GF-D8 (cell line): ENCODE results near the gene MED13.

Source experiments
- DNase-seq: peaks from one replicate; lab custom pipeline; 2025; lab: John Stamatoyannopoulos, UW

The MED13 gene, protein sequence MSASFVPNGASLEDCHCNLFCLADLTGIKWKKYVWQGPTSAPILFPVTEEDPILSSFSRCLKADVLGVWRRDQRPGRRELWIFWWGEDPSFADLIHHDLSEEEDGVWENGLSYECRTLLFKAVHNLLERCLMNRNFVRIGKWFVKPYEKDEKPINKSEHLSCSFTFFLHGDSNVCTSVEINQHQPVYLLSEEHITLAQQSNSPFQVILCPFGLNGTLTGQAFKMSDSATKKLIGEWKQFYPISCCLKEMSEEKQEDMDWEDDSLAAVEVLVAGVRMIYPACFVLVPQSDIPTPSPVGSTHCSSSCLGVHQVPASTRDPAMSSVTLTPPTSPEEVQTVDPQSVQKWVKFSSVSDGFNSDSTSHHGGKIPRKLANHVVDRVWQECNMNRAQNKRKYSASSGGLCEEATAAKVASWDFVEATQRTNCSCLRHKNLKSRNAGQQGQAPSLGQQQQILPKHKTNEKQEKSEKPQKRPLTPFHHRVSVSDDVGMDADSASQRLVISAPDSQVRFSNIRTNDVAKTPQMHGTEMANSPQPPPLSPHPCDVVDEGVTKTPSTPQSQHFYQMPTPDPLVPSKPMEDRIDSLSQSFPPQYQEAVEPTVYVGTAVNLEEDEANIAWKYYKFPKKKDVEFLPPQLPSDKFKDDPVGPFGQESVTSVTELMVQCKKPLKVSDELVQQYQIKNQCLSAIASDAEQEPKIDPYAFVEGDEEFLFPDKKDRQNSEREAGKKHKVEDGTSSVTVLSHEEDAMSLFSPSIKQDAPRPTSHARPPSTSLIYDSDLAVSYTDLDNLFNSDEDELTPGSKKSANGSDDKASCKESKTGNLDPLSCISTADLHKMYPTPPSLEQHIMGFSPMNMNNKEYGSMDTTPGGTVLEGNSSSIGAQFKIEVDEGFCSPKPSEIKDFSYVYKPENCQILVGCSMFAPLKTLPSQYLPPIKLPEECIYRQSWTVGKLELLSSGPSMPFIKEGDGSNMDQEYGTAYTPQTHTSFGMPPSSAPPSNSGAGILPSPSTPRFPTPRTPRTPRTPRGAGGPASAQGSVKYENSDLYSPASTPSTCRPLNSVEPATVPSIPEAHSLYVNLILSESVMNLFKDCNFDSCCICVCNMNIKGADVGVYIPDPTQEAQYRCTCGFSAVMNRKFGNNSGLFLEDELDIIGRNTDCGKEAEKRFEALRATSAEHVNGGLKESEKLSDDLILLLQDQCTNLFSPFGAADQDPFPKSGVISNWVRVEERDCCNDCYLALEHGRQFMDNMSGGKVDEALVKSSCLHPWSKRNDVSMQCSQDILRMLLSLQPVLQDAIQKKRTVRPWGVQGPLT (N-terminal part only)

DNA sequence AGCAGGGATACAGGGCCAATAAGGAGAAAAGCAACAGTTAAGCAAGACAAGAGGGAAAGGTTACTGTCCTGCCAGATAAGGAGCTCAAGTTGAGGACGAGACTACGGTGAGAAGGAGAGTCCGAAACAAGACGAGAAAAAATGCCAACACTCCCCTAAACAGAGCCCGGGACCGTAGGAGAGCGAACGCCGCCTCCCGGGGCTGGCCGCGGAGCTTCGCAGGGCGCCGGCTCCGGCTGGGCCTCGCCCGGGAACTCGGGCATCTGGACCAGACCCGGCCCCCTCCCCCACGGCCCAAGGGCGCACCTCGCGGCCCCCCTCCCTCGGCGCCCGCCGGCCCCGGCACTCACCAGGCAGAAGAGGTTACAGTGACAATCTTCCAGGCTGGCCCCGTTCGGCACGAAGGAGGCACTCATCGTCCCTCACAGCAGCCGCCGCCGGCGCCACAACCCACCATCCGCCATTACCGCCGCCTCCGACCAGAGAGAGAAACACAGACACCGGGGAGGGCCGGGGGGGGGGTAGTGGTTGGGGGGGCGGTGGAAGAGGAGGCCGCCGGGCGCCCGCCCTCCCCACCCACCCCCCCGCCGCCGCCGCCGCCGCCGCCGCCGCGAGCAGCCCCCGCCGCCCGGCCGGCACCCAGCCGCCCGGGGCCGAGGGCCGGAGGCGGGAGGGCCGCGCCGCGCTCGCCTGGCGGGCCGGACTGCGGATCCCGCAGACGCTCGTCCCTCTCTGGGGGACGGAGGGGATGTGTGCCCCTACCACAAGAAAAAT lies at the start of gene MED13:
MED13 (minus strand) TSS at position 488 of the 773 bp plus-strand sequence; CDS start at position 415, 73 bp downstream.
- no peak for DNase-seq

- no peak for DNase-seq
Observed at GRCh38 chr17:62112229-62112628, 47.2 kb upstream of the MED13 start.

DNA sequence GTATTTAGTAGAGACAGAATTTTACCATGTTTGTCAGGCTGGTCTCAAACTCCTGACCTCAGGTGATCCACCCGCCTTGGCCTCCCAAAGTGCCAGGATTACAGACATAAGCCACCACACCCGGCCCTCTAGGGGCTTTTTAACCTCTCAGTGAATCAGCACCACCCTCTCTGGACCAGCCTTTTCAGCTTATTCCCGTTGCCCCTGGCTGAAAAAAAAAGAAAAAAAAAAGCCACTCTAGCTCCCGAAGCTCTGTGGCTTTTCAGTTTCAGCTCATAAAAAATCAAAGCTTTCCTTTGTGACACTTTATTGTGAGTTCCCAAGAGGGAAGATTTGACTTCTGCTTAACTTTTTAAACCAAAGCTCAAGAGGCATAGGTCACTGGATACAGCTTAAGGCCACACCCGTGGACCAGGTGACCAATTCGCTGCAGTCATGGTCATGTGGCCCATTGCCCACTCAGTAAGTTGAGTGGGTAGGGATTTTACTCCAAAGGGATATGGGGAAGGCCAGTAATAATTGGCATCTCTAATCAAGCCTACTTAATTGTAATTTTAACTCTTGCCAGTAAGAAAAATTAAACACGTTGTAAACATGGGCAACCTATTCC lies 46.6 kb upstream of the MED13 start:
- no peak for DNase-seq

DNA sequence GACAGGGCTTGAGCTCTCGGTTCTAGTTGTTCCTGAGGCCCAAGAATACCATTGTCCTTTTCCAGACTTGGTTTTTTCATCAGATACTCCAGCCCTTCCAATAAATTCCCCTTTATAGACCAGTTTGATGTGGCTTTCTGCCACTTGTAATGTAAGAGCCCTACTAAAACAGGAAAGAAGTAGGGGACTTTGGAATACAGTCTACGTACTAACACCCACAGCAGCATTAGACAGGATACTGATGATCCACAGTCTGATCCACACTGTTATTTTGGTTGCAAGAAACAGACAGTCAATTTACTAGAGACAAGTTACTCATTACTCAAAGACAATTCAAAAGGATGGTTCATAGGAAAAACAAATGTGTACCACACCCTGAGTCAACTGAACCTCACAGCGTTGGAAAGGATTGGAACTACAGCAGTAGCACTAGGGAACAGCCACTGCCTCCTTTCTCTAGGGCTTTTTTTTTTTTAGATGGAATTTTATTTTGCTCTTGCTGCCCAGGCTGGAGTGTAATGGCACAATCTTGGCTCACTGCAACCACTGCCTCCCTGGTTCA lies 45.9 kb upstream of the MED13 start:
- no peak for DNase-seq

- no peak for DNase-seq
Observed at GRCh38 chr17:62109924-62110323, 44.8 kb upstream of the MED13 start.

GRCh38 chr17:62109378-62109902 lies 44.4 kb upstream of the MED13 start:
- peak; percentile 32 for DNase-seq

DNA sequence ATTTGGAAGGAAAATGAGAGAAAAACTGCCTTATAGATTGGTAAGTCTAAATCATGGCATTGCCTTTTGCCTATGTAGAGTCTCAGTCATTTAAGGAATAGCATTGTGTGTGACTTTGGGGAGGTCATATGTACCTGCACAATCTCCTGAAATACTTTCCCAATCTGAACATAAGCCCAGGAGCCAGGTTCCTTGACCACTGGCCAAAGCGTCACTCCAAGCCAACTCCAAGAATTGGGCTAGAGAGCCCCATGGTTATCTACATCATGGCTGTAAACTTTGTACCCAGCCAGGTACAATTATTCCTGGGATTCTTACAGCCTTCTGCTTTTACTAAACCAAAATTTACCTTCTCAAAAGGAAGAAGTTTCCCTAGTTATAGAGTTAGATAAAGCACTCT lies 40.8 kb upstream of the MED13 start:
- DNase-seq: no peak

GRCh38 chr17:62105357-62105756 lies 40.3 kb upstream of the MED13 start:
- DNase-seq: no peak

GRCh38 chr17:62101515-62101914 lies 36.4 kb upstream of the MED13 start:
- DNase-seq: no peak

GRCh38 chr17:62101090-62101489 lies 36.0 kb upstream of the MED13 start:
- no peak for DNase-seq

DNA sequence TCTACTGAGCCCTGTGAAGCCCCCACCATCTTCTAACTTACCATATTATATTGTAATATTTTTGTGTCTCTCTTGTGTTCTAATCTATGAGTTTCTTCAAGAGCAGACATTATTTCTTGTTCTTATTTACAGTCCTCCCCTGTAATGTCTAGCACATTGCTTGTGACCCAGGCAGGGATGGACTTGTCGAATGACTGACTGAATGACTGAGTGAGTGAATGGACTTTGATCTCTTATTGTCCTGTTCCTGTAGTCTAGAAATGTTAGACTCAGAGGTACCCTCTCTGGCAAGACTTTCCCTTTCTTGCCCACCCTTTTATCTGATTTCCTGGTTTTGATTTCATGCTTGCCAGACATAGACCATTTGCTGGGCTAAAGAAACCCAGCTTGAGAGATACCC lies 35.0 kb upstream of the MED13 start:
- no peak for DNase-seq

GRCh38 chr17:62099532-62099931 lies 34.5 kb upstream of the MED13 start:
- DNase-seq: no peak

DNA sequence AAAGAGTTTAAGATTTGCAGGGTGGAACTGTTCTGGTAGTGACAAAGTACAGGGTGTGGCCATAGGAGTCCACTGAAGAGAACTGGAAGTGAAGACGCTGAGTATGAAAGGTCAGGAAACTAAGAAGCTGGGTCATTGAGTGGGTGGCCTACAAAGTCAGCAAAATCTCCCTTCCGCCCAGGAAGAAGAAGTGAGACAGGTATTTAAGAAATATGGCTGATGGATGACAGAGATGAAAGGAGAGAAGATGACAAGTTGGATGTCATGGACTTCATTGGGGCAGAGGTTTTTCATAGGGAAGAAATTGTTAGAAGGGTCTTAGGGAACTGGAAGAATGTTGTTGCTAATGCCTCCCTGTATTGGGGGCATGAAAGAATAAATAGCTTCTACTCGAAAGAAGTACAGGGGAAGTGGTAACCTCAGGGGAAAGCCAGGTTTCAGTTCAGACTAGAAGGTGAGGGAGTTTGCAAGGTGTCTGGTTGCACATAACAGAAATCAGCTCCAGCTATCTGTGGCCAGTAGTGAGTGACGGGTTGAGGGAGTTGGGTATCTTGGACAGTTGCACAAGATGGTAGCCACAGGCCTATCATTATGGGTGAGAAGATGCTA lies 33.6 kb upstream of the MED13 start:
- no peak for DNase-seq

GRCh38 chr17:62096401-62096670 lies 31.3 kb upstream of the MED13 start:
- DNase-seq: no peak

DNA sequence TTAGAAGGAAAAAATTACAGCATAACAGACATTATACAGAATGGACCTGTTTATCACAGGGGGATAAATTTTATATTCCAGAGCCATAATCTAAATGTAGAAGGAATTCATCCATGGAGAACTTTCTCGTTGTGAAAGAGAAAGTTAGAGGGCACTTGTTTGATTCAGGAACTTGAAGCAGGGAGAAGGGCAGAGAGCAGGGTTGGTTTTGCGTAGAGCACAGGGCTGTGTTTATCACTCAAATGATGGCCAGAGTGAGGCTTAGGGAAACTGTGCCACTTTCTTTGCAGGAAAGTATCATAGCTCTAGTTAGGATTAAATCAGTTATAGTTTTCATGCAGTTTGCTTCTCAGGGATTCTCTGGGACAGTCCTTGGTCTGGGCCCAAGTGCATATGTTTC lies 29.1 kb upstream of the MED13 start:
- no peak for DNase-seq

- no peak for DNase-seq
Observed at GRCh38 chr17:62093188-62094155, 28.4 kb upstream of the MED13 start.

- DNase-seq: no peak
Observed at GRCh38 chr17:62092784-62093183, 27.7 kb upstream of the MED13 start.

DNA sequence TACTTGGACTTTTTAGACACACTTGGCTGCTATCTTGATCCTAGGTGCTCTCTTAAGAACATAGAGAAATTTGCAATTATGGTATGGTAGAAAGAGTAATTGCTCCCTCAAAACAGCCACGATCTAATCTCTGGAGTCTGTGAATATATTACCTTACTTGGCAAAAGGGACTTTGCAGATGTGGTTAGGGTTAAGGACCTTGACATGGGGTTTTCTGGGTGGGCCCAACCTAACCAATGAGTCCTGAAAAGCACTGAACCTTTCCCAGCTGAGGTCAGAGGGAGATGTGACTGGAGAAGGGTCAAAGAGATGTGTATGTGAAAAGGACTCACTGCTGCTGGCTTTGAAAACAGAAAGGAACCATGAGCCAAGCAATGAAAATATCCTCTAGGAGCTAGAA lies 26.7 kb upstream of the MED13 start:
- DNase-seq: no peak

- DNase-seq: no peak
Observed at GRCh38 chr17:62090868-62091267, 25.8 kb upstream of the MED13 start.
